ENCODE data around the gene TOPBP1. TPM values are rescaled to one million over a fixed set of nuclear protein-coding genes. Genes with fewer than 3 reads are reported as not detected.

TOPBP1 gene
- total RNA-seq, 4 donors from 2014 or later, result 8.6 to 31.1 (median 25.3) TPM

GRCh38 chr3:133663569-133664313 is 2.0 kb upstream of the TOPBP1 start:
- Histone ChIP-seq H3K27ac (no peak overlapping the region), H3K4me3 (no peak overlapping the region), H3K4me1 (peaks cover 3 to 44% (median 10%) of the 10 kb centered on the region in 3 donors), H3K9me3 (no peaks in the 10 kb centered on the region), H3K27me3 (no peaks in the 10 kb centered on the region), H3K36me3 (peaks cover 0 to 1% (median 0%) of the 10 kb centered on the region in 3 donors)
- no peak for DNase-seq
- no peak for TF ChIP-seq POLR2A (IDR thresholded peaks at IDR 0.05)
- TF ChIP-seq CTCF (IDR thresholded peaks at IDR 0.05), result peak in 5 of 6 experiments; percentile 45 to 72 (median 56)
- intact Hi-C loops (cut with DNase I), result loop anchor here (10.0 kb wide), 1 partner anchor 161 kb away; no protein-coding TSS in a partner anchor
- 48 to 55% methylated on average over 5 to 7 of the region's 7 CpGs for WGBS, 2 donors

- intact Hi-C loops (cut with DNase I), result loop anchor here (10.0 kb wide), 1 partner anchor 163 kb away; no protein-coding TSS in a partner anchor
- DNase-seq, result no peak
Observed at GRCh38 chr3:133662278-133662651, 524 bp upstream of the TOPBP1 start.

GRCh38 chr3:133659806-133660205 is 1.9 kb downstream of the TOPBP1 start:
- H3K9me3 ChIP-seq, result no peaks in the 10 kb centered on the region
- no peak for TF ChIP-seq CTCF (IDR thresholded peaks at IDR 0.05)
- no peak for TF ChIP-seq POLR2A (IDR thresholded peaks at IDR 0.05)
- WGBS, 2 donors, result 68 to 74% methylated on average over 2 of the region's 2 CpGs
- no peak overlapping the region for H3K4me3 ChIP-seq
- no peak overlapping the region for H3K27ac ChIP-seq
- H3K4me1 ChIP-seq, result peaks cover 3 to 44% (median 10%) of the 10 kb centered on the region in 3 donors
- peaks cover 0 to 41% (median 5%) of the 10 kb centered on the region in 3 donors for H3K36me3 ChIP-seq
- no peak for DNase-seq
- intact Hi-C loops (cut with DNase I), result loop anchor here (10.0 kb wide), 1 partner anchor 165 kb away; no protein-coding TSS in a partner anchor
- no peaks in the 10 kb centered on the region for H3K27me3 ChIP-seq

More at GRCh38 chr3:133662278-133662651, 524 bp upstream of the TOPBP1 start:
- peak overlapping the region; percentile 78 to 99 (median 88) for H3K4me3 ChIP-seq
- H3K9me3 ChIP-seq, result no peaks in the 10 kb centered on the region
- H3K27ac ChIP-seq, result peak overlapping the region; percentile 85 to 96 (median 92)
- TF ChIP-seq POLR2A (IDR thresholded peaks at IDR 0.05), result no peak
- TF ChIP-seq CTCF (IDR thresholded peaks at IDR 0.05), result peak in 4 of 6 experiments; percentile 36 to 57 (median 42)
- 13 to 14% methylated on average over 7 of the region's 7 CpGs for WGBS, 2 donors
- H3K4me1 ChIP-seq, result peaks cover 3 to 44% (median 10%) of the 10 kb centered on the region in 3 donors
- H3K27me3 ChIP-seq, result no peaks in the 10 kb centered on the region
- peaks cover 0 to 16% (median 2%) of the 10 kb centered on the region in 3 donors for H3K36me3 ChIP-seq

GRCh38 chr3:133655731-133656515 is 5.8 kb downstream of the TOPBP1 start:
- H3K27ac ChIP-seq, result no peak overlapping the region
- H3K4me3 ChIP-seq, result no peak overlapping the region
- peaks cover 0 to 80% (median 5%) of the 10 kb centered on the region in 3 donors for H3K36me3 ChIP-seq
- intact Hi-C loops (cut with DNase I), result no loop called here
- no peaks in the 10 kb centered on the region for H3K9me3 ChIP-seq
- H3K27me3 ChIP-seq, result no peaks in the 10 kb centered on the region
- DNase-seq, result no peak
- H3K4me1 ChIP-seq, result peaks cover 3 to 18% (median 6%) of the 10 kb centered on the region in 3 donors
- WGBS, 2 donors, result 90% methylated on average over 4 of the region's 4 CpGs
- no peak for TF ChIP-seq POLR2A (IDR thresholded peaks at IDR 0.05)
- TF ChIP-seq CTCF (IDR thresholded peaks at IDR 0.05), result no peak
